Liver (tissue), 3 donors: Measurements from ENCODE around the gene RTN4RL1.

Experiments
- CTCF ChIP-seq: fragments of 150-350 bp; IDR thresholded peaks from 2 replicates; pipeline ENCODE4 v1.5.1; 2017; ENCODE audit warnings: improper control_type of control experiment, low read depth, low read length; ENCODE audit not compliant: missing input control
- MAX ChIP-seq: IDR thresholded peaks from 2 replicates; pipeline ENCODE4 v1.6.1; 2016; ENCODE audit warnings: antibody characterized with exemption
- RAD21 ChIP-seq, 2 donors: IDR thresholded peaks; 2 replicates each; pipeline ENCODE4 v1.6.1; 2016; ENCODE audit warnings: antibody characterized with exemption in 2 of 2, mild to moderate bottlenecking in 2 of 2
- REST ChIP-seq: IDR thresholded peaks from 2 replicates; pipeline ENCODE4 v1.6.1; 2016; ENCODE audit warnings: antibody characterized with exemption, mild to moderate bottlenecking
- TAF1 ChIP-seq: conservative IDR thresholded peaks from 2 replicates; pipeline ENCODE4 v1.6.1; 2016; ENCODE audit warnings: antibody characterized with exemption, mild to moderate bottlenecking
- YY1 ChIP-seq: IDR thresholded peaks from 2 replicates; pipeline ENCODE4 v1.6.1; 2016; ENCODE audit warnings: antibody characterized with exemption, mild to moderate bottlenecking
- ZBTB33 ChIP-seq: IDR thresholded peaks from 2 replicates; pipeline ENCODE4 v1.6.1; 2016; ENCODE audit warnings: antibody characterized with exemption
- donor health status: healthy.
- donor health status: healthy.

- TF ChIP-seq CTCF (no peak), YY1 (peak; percentile 31), RAD21 (IDR thresholded peaks at IDR 0.05) (no peak), MAX (no peak), TAF1 (no peak), ZBTB33 (no peak), REST (no peak)
Observed at GRCh38 chr17:1904273-1905182, 120.6 kb downstream of the RTN4RL1 start.
